Measurements from ENCODE around the gene PLEKHH2.
"Not testable (repeated sequence)": the region's sequence is repeated elsewhere in the genome, so short reads cannot be mapped to it uniquely, and the experiment has no call there.

Gene PLEKHH2

DNA sequence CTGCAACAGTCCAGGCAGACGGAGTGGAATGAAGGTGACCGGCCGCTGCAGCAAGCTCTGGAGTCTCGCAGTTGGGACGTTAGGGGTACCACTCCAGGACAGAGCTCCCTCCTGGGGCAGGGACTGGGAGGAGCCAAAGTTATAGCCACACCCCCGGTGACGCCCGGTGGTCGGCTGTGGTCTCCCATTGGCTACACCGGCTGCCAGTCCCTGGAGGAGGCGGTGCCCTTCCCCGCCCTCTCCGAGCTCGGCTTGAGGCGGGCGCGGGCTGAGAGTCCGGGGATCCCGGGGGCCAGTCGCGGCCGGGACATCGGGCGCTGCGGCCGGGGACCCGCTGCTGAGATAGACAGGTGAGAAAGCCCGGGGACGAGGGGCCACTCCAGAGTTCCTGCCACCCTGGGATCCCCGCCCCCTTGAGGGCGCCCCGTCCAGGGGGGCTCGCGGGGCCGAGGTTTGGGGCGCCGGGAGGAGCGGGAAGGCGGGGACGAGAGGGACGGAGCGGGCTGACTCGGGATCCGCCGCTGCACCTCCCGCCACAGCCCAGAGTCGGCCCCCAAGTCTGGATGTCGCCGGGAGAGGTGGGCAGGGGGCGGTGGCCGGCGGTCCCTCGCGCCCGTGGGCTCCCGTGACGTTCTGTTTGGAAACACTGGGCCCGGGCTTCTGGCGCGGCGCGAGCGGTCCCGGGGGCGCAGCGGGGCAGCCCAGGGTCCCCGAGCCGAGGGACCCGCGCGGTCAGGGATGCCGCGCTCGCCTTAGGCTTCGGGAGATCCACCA lies at the start of gene PLEKHH2:
PLEKHH2 (plus strand) TSS at position 231 of the 774 bp plus-strand sequence. CDS start 7,414 bp downstream, outside the sequence.
- Mint-ChIP-seq H3K9me3 (peaks cover 0 to 4% of the 10 kb centered on the region in 2 donors), H3K4me3 (peak within 1 kb of the TSS; percentile 87 to 95), H3K27ac (peak within 1 kb of the TSS; percentile 75 to 86), H3K4me1 (peaks cover 11% of the 10 kb centered on the region), H3K27me3 (peaks cover 48% of the 10 kb centered on the region)
- peak; percentile 100 for ATAC-seq
- DNase-seq = peak; percentile 91

DNA sequence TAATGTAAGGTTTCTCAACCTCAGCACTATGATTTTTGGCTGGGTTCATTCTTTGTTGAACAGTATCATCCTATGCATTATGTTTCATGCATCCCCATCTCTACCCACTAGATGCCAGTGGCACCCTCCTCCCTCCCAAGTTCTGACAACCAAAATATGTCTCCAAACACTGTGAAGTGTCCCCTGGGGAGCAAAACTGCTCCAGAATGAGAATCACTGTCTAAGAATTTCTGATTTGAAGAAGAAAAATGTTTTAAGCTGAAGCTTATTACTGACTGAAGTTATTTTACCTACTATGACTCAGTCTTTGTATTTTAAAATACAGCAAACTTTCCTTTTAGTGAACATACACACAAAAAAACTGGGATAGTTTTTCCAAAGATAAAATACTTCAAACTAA lies 44.6 kb upstream of the PLEKHH2 start:
- no peak for DNase-seq
- Mint-ChIP-seq H3K27me3 (no peaks in the 10 kb centered on the region), H3K4me1 (peaks cover 32% of the 10 kb centered on the region), H3K9me3 (no peaks in the 10 kb centered on the region), H3K4me3 (no peak overlapping the region), H3K27ac (peak overlapping the region in 1 of 2 donors; percentile 6)
- ATAC-seq = no peak

DNA sequence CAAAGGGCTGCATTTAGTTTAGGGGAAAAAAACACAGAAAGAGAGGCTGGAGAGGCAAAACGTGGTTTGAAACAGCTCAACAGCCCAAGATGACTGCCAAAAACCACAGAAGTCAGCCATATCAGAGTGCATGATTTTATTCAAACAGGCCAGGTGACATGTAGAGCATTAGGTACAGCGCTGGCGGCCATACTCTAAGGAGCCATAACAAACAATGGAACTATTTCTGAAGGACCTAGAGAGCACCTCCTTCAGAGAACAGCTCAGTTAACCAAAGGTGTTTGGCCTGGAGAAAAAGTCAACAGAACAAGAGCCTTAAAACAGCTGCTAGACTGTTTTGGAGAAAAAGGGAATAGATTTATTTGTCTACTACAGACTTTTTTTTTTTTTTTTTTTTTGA lies 43.8 kb upstream of the PLEKHH2 start:
- no peak for ATAC-seq
- Mint-ChIP-seq H3K9me3 (no peaks in the 10 kb centered on the region), H3K4me3 (peak overlapping the region in 1 of 2 donors; percentile 27), H3K27me3 (no peaks in the 10 kb centered on the region), H3K27ac (no peak overlapping the region), H3K4me1 (peaks cover 36% of the 10 kb centered on the region)
- no peak for DNase-seq

DNA sequence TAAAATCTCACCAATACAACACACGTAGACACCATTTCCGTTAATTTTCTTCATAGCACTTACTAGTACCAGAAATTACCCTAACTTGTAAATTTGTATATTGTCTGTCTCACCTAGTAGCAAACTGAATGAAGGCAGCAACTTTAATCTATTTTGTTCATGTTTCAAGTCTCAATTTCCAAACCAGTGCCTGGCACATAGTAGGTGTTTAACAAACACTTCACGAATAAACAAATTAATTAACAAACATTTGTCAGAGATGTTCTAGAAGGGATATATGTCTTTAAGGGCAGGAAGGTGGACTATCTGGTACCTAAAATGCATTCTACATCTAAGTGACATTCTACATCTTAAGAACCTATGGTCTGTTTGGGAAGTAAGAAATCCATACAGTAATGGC lies 42.2 kb upstream of the PLEKHH2 start:
- peak overlapping the region; percentile 95 for H3K4me3 Mint-ChIP-seq
- peaks cover 36% of the 10 kb centered on the region for H3K4me1 Mint-ChIP-seq
- ATAC-seq (no peak), DNase-seq (no peak)
- no peaks in the 10 kb centered on the region for H3K9me3 Mint-ChIP-seq
- no peaks in the 10 kb centered on the region for H3K27me3 Mint-ChIP-seq
- H3K27ac Mint-ChIP-seq = peak overlapping the region in 1 of 2 donors; percentile 89

DNA sequence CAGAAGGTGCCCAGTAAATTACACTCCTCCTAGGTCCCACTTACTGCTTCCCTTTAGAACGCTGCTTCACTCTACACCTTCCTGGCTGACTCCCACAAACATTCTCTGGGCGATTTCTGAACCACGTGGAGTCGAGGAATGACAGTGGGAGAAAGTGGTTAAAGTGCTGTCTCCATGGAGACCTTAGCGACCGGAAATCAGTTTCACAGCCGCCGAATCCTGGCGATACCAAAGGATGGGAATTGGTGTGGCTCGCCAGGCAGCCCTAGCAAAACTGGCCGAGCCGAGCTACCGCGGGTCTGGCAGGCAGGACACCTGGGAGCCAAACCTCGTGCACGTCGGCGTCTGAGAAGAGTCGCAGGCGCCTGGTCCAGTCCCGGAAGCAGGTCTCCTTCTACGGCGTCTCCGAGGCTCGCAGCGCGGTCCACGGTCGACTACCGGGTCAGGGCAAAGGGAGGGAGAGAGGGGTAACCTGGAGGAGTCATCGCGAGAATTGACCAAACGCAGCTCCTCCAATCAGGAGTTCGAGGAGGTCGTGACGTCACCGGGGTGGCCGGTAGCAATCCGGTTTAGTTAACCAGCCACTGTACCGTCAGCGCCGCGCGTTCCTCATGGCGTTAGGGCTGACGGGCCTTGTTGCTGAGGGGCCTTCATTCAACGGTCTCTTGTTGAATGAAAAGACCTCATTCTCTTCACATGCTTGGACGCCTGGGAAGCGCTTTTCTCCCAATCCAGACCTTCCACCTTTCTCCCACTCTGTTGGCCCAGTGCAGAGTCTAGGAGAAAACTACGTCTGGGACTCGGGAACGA lies 41.3 kb upstream of the PLEKHH2 start, which contains the start of gene THADA:
THADA (minus strand) TSS at position 436 of the 810 bp plus-strand sequence. CDS start 3,646 bp downstream, outside the sequence.
- Mint-ChIP-seq H3K4me3 (peak within 1 kb of the TSS; percentile 95), H3K27me3 (no peaks in the 10 kb centered on the region), H3K4me1 (peaks cover 36% of the 10 kb centered on the region), H3K9me3 (no peaks in the 10 kb centered on the region), H3K27ac (peak within 1 kb of the TSS; percentile 98 to 99)
- peak; percentile 99 for ATAC-seq
- DNase-seq = peak; percentile 95 to 99

DNA sequence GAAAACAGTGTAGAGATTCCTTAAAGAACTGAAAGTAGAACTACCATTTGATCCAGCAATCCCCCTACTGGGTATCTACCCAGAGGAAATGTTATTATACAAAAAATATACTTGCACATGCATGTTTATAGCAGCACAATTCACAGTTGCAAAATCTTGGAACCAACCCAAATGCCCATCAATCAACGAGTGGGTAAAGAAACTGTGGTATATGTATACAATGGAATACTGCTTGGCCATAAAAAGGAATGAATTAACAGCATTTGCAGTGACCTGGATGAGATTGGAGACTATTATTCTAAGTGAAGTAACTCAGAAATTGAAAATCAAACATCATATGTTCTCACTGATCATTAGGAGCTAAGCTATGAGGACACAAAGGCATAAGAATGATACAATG lies 36.5 kb upstream of the PLEKHH2 start:
- not testable (repeated sequence) for DNase-seq, ATAC-seq, H3K4me3 Mint-ChIP-seq, H3K27ac Mint-ChIP-seq, H3K9me3 Mint-ChIP-seq, H3K27me3 Mint-ChIP-seq, H3K4me1 Mint-ChIP-seq

DNA sequence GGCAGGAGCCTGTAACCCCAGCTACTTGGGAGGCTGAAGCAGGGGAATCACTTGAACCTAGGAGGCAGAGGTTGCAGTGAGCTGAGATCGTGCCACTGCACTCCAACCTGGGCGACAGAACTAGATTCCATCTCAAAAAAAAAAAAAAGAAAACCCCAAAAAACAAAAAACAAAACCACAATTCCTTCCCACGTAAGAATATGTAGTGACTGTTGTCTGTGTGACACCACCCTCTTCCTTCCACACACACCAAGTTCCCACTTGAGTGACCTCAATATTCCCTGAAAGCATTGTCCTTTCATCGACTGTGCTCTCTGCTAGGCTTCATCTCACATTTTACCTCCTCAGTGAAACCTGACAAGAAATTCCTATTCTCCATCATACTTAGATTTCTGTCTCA lies 32.4 kb upstream of the PLEKHH2 start:
- peak overlapping the region in 1 of 2 donors; percentile 10 for H3K4me3 Mint-ChIP-seq
- H3K9me3 Mint-ChIP-seq = no peaks in the 10 kb centered on the region
- DNase-seq = no peak
- no peak overlapping the region for H3K27ac Mint-ChIP-seq
- ATAC-seq = peak; percentile 16
- H3K4me1 Mint-ChIP-seq = no peaks in the 10 kb centered on the region
- no peaks in the 10 kb centered on the region for H3K27me3 Mint-ChIP-seq

DNA sequence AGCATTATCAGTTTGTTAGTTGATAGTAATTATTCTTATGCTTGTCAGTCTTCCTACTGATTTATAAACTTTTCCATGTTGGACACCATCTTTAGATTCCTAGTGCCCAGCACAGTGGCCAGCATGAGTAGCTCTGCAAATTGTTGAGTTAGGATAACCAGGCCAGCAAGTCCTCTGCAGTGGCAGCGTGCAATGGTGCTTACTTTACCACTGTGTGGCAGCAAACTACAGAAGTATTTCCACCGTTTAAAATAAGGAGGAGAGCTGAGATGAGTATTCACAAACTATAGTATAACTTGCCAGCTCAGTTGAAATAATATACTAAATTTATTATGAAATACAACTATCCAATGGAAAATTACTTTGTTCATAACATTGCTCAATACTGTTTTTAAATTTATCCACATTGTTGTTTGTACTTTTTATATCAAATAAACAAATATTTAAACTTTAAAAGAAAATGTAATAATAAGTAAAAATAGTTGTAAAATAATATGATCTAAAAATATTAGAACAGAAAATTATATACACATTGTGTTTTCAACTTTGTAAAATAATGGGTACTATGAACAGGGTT lies 31.9 kb upstream of the PLEKHH2 start:
- ATAC-seq (peak; percentile 89), DNase-seq (peak in 1 of 2 donors; percentile 39)
- Mint-ChIP-seq H3K27ac (no peak overlapping the region), H3K27me3 (no peaks in the 10 kb centered on the region), H3K4me1 (no peaks in the 10 kb centered on the region), H3K4me3 (no peak overlapping the region), H3K9me3 (no peaks in the 10 kb centered on the region)

DNA sequence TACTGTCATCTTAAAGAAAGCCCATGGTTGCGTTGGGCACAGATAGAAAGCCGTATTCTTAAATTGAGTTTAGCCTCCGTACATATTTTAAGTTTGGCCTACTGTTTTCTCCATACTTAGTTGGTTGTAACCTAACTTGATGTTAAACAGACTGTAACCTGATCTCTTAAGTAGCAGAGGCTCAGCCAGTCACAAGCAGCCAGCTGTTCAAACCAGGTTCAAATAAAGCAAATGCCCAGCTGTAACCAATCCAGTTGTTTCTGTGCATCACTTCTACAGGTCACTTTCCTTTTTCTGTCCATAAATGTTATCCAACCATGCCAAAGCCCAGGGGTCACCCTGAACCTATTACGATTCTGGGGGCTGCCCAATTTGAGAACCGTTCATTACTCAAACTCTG lies 31.2 kb upstream of the PLEKHH2 start:
- Mint-ChIP-seq H3K9me3 (no peaks in the 10 kb centered on the region), H3K27me3 (no peaks in the 10 kb centered on the region), H3K4me1 (no peaks in the 10 kb centered on the region), H3K27ac (no peak overlapping the region), H3K4me3 (no peak overlapping the region)
- DNase-seq (no peak), ATAC-seq (no peak)

DNA sequence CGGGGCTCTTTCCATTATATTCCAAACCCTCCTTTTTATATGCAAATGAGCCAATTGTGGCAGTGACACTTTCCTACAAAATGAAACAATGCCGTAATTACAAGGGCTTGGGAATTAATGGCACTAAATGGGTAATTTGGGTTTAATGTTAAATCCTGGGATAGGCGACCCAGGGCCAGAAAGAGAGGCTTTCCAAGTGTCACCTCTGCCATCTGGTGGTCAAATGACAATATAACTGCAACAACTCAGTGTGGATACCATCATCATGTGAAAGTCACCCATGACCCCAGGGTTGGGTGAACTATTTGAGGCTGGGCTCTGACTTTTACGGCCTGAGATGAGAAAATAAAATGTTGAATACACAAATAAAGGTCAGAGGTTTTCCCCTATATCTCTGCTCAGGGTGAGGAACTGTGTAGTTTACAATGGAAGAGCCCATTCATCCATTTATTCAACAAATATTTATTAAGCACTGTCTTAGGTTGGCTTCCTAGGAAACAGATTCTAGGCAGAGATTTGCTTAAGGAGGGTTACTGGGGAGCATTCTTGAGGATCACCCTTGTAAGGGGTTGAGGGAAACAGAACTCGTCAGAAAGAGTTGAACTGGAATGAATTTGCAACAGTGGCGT lies 27.7 kb upstream of the PLEKHH2 start:
- Mint-ChIP-seq H3K27me3 (no peaks in the 10 kb centered on the region), H3K9me3 (no peaks in the 10 kb centered on the region), H3K4me1 (peaks cover 6% of the 10 kb centered on the region), H3K4me3 (no peak overlapping the region), H3K27ac (no peak overlapping the region)
- DNase-seq (peak; percentile 25 to 30), ATAC-seq (peak; percentile 74)

DNA sequence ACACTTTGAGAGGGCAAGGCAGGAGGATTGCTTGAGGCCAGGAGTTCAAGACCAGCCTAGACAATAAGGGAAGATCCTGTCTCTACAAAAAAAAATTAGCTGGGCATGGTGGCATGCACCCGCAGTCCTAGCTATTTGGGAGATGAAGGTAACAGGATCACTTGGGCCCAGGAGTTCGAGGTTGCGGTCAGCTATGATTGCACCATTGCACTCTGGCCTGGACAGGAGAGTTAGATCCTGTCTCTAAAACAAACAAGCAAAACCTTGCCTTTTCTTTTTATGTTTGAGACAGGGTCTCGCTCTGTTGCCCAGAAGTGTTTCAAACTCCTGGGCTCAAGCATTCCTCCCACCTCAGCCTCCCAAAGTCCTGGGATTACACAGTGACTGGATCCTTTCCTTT lies 26.7 kb upstream of the PLEKHH2 start:
- H3K4me1 Mint-ChIP-seq = peaks cover 6% of the 10 kb centered on the region
- no peak for DNase-seq
- H3K27me3 Mint-ChIP-seq = no peaks in the 10 kb centered on the region
- H3K27ac Mint-ChIP-seq = no peak overlapping the region
- no peaks in the 10 kb centered on the region for H3K9me3 Mint-ChIP-seq
- ATAC-seq = no peak
- no peak overlapping the region for H3K4me3 Mint-ChIP-seq

DNA sequence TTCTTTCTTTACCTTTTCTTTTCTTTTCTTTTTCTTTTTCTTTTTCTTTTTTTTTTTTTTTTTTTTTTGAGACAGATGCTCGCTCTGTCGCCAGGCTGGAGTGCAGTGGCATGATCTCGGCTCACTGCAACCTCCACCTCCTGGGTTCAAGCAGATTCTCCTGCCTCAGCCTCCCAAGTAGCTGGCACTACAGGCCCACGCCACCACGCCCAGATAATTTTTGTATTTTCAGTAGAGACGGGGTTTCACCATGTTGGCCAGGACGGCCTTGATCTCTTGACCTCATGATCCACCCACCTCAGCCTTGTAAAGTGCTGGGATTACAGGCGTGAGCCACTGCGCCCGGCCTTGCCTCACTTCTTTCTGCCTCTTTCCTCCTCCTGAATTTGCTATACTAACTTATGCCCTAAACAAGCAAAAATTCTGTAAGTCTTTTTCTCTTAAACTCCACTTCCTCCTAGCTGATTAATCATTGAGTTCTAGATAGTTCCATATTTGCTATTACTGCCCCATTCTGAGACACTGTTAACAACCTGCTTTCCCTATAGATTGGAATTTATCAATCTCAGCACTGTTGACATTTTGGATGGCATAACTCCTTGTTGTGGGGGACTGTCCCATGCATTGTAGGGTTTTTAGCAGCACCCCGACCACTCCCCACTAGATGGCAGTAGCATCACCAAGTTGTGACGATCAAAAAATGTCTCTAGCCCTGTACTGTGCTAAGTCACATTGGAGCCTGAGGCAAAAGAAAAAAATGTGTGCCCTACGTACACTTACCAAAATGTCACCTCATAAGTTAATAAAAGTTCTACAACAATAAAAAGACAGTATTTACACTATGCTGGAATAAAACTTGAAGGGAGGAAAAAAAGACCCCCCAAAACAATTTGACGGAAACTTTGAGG lies 24.8 kb upstream of the PLEKHH2 start:
- Mint-ChIP-seq H3K4me3 (no peak overlapping the region), H3K4me1 (peaks cover 6% of the 10 kb centered on the region), H3K27ac (peak overlapping the region in 1 of 2 donors; percentile 64), H3K9me3 (no peaks in the 10 kb centered on the region), H3K27me3 (peaks cover 4% of the 10 kb centered on the region)
- DNase-seq = peak; percentile 62 to 70
- ATAC-seq = peak; percentile 96

DNA sequence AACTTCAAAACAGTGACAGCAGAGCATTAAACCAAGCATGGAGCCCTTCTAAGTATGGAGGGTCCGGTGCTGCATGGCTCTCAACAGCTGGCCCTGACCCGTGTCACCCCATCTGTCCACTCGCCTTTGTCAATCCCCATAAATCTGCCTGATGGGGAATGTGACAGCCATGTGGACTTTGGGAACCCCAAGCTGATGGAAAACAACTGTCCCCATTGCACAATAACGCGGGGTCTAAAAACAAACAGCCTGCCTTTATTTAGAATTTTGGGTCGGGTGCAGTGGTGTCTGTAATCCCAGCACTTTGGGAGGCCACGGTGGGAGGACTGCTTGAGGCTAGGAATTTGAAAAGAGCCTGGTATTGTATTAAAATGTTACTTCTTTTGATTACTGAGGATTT lies 24.1 kb upstream of the PLEKHH2 start:
- H3K27ac Mint-ChIP-seq = no peak overlapping the region
- no peak for DNase-seq
- H3K27me3 Mint-ChIP-seq = peaks cover 9% of the 10 kb centered on the region
- ATAC-seq = no peak
- peaks cover 6% of the 10 kb centered on the region for H3K4me1 Mint-ChIP-seq
- no peak overlapping the region for H3K4me3 Mint-ChIP-seq
- H3K9me3 Mint-ChIP-seq = no peaks in the 10 kb centered on the region

DNA sequence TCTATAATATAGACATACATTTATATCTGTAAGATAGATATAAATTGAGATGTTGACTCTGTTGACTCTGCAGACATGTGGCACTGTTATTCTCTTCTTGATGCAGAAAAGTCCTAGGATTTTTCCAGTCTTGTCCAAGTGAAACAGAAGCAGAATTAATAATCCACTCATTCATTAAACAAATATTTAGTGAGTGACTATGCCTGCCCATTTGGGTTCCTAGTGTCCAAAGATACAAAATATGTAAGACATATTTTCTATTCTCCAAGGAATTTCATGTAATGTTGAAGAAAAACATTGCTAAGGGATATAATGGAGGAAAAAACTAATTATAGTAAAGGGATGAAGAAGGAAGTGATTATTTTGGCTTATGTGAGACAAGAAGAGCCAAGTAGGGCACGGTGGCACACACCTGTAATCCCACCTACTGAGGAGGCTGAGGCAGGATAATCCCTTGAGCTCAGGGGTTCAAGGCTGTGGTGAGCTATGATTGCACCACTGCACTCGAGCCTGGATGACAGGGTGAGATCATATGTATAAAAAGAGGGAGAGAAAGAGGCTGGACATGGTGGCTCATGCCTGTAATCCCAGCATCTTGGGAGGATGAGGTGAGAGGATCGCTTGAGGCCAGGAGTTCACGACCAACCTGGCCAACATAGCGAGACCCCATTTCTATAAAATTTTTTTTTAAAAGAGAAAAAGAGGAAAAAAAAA lies 19.9 kb upstream of the PLEKHH2 start:
- peaks cover 18% of the 10 kb centered on the region for H3K27me3 Mint-ChIP-seq
- H3K4me1 Mint-ChIP-seq = peaks cover 5% of the 10 kb centered on the region
- no peak overlapping the region for H3K4me3 Mint-ChIP-seq
- DNase-seq (no peak), ATAC-seq (no peak)
- H3K27ac Mint-ChIP-seq = no peak overlapping the region
- H3K9me3 Mint-ChIP-seq = no peaks in the 10 kb centered on the region
